ENCODE data around the gene WDR13.
"Not testable (repeated sequence)": the region's sequence is repeated elsewhere in the genome, so short reads cannot be mapped to it uniquely, and the experiment has no call there.

Gene WDR13

DNA sequence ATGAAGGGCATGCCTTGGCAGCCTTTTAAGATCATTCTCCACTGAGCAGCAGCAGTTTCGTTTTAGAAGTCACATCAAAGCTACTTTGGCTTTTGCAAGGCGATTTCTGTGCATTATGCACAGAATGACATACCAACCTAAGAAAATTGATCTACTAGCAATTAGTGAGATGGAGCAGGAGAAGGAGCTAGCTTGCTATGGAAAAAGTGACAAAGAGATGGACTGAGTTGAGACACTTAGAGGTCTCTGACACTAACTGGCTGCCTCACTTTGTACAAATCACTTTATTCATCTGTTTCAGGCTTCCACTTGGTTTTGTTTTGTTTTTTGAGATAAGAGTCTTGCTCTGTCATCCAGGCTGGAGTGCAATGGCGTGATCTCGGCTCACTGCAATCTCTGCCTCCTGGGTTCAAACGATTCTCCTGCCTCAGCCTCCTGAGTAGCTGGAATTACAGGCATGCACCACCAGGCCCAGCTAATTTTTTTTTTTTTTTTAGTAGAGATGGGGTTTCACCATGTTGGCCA is 54.8 kb downstream of the WDR13 start:
- DNase-seq (ENCODE audit: low read depth in 4 of 4, low spot score in 1 of 4), result not testable (repeated sequence)

- not testable (repeated sequence) for DNase-seq (ENCODE audit: low read depth in 4 of 4, low spot score in 1 of 4)
Measured at GRCh38 chrX:48654746-48655145, 57.5 kb downstream of the WDR13 start.
